NCI-H82 treated with DMSO at 0.1 percent for 48 hours (cell line): ENCODE measurements around the gene TMEM69.
A peak's percentile ranks its signal among the peaks of the same experiment; 100 is the strongest.
"Not testable (repeated sequence)": the region's sequence is repeated elsewhere in the genome, so short reads cannot be mapped to it uniquely, and the experiment has no call there.

Experiments used
- DNase-seq: peaks from one replicate; lab custom pipeline; 2025; ENCODE audit not compliant: unreplicated experiment; lab: John Stamatoyannopoulos, UW

The TMEM69 gene

GRCh38 chr1:45687754-45688740, at the start of gene TMEM69:
Gene TMEM69 (plus strand): TSS chr1:45688181. CDS start chr1:45691069, 2,888 bp downstream.
- peak; percentile 82 for DNase-seq

GRCh38 chr1:45640293-45640692, 47.7 kb upstream of the TMEM69 start:
- DNase-seq: no peak

- DNase-seq: peak; percentile 99
Observed at GRCh38 chr1:45643321-45643720, 44.7 kb upstream of the TMEM69 start.

GRCh38 chr1:45643978-45644377, 44.0 kb upstream of the TMEM69 start:
- DNase-seq: no peak

GRCh38 chr1:45644661-45645060, 43.3 kb upstream of the TMEM69 start:
- DNase-seq: no peak

- DNase-seq: no peak
Observed at GRCh38 chr1:45647248-45648021, 40.5 kb upstream of the TMEM69 start.

GRCh38 chr1:45654540-45655280, 33.3 kb upstream of the TMEM69 start:
- DNase-seq: no peak

- DNase-seq: no peak
Observed at GRCh38 chr1:45656573-45657226, 31.3 kb upstream of the TMEM69 start.

- no peak for DNase-seq
Observed at GRCh38 chr1:45658171-45658570, 29.8 kb upstream of the TMEM69 start.

- DNase-seq: no peak
Observed at GRCh38 chr1:45659222-45659621, 28.8 kb upstream of the TMEM69 start.

- DNase-seq: no peak
Observed at GRCh38 chr1:45660336-45660735, 27.6 kb upstream of the TMEM69 start.

- DNase-seq: no peak
Observed at GRCh38 chr1:45666836-45667235, 21.1 kb upstream of the TMEM69 start.

GRCh38 chr1:45667321-45668111, 20.5 kb upstream of the TMEM69 start:
- no peak for DNase-seq

- DNase-seq: no peak
Observed at GRCh38 chr1:45668526-45668925, 19.5 kb upstream of the TMEM69 start.

- no peak for DNase-seq
Observed at GRCh38 chr1:45669379-45669778, 18.6 kb upstream of the TMEM69 start.

- no peak for DNase-seq
Observed at GRCh38 chr1:45669859-45670655, 17.9 kb upstream of the TMEM69 start.

- DNase-seq: no peak
Observed at GRCh38 chr1:45673956-45674355, 14.0 kb upstream of the TMEM69 start.

GRCh38 chr1:45674478-45674877, 13.5 kb upstream of the TMEM69 start:
- DNase-seq: no peak

- DNase-seq: not testable (repeated sequence)
Observed at GRCh38 chr1:45676553-45676952, 11.4 kb upstream of the TMEM69 start.
